Measurements from ENCODE around the gene MYO1C. TPM values are rescaled to one million over a fixed set of nuclear protein-coding genes. Genes with fewer than 3 reads are reported as not detected.
"Not testable (repeated sequence)": the region's sequence is repeated elsewhere in the genome, so short reads cannot be mapped to it uniquely, and the experiment has no call there.

Gene MYO1C
- total RNA-seq, 1 donor from 2014 or later, result 64.4 TPM

DNA sequence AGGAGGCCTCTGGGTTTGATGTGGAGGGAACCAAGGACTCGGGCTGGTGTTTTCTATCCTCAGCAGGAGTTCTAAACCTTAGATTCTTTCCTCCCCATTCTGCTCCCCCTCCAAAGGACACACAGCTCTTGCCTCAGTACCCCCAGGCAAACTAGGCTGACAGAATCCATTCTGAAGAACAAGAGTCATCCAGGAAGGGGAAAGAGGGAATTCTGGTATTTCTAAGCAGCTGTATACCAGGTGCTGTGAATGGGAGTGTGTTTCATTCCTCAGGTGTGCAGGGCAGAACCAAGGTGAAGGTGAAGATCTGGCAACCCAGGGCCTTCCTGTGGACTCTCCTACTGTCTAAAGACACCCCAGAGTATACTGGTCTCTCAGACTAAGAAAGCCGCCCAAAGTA is 19.9 kb upstream of the MYO1C start:
- Mint-ChIP-seq H3K27ac (no peak overlapping the region), H3K9me3 (ENCODE audit: low read depth) (no peaks in the 10 kb centered on the region), H3K36me3 (ENCODE audit: insufficient read depth) (peaks cover 1% of the 10 kb centered on the region), H3K4me1 (ENCODE audit: low read depth) (peaks cover 8% of the 10 kb centered on the region), H3K4me3 (ENCODE audit: low read depth) (no peak overlapping the region), H3K27me3 (no peaks in the 10 kb centered on the region)
- no peak for DNase-seq (ENCODE audit: low spot score, unreplicated experiment)
- TF ChIP-seq, protein P1, sequence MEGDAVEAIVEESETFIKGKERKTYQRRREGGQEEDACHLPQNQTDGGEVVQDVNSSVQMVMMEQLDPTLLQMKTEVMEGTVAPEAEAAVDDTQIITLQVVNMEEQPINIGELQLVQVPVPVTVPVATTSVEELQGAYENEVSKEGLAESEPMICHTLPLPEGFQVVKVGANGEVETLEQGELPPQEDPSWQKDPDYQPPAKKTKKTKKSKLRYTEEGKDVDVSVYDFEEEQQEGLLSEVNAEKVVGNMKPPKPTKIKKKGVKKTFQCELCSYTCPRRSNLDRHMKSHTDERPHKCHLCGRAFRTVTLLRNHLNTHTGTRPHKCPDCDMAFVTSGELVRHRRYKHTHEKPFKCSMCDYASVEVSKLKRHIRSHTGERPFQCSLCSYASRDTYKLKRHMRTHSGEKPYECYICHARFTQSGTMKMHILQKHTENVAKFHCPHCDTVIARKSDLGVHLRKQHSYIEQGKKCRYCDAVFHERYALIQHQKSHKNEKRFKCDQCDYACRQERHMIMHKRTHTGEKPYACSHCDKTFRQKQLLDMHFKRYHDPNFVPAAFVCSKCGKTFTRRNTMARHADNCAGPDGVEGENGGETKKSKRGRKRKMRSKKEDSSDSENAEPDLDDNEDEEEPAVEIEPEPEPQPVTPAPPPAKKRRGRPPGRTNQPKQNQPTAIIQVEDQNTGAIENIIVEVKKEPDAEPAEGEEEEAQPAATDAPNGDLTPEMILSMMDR (IDR thresholded peaks at IDR 0.05; ENCODE audit: unreplicated experiment), result no peak

DNA sequence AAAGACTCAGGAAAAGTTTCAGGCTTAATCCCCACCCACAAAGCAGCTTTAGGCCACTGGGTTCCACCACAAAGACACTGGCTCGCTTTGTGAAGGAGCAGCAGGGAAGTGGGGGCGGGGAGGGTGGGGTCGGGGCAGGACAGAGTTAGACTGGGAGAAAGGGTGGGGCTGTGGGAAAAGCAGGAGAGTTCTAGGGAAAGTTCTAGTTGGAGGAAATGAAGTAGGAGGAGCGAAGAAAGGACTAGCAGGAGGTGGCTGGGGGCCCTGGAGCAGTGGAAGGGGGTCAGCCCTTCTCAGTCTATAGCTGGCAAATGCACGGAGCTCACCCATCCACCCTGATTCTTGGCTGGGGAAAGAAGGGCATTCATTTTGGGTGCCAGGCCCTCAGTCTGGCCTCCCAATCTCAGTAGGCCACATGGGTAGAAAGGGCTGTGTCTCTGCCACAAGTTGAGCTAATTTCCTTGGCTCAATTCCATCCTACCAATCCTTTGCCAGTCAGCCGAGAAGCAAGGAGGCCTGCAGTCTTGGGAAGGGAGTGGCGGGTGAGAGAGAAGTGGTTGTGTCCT is 19.4 kb upstream of the MYO1C start:
- no peaks in the 10 kb centered on the region for H3K9me3 Mint-ChIP-seq (ENCODE audit: low read depth)
- peaks cover 3% of the 10 kb centered on the region for H3K36me3 Mint-ChIP-seq (ENCODE audit: insufficient read depth)
- no peaks in the 10 kb centered on the region for H3K27me3 Mint-ChIP-seq
- peaks cover 8% of the 10 kb centered on the region for H3K4me1 Mint-ChIP-seq (ENCODE audit: low read depth)
- no peak overlapping the region for H3K4me3 Mint-ChIP-seq (ENCODE audit: low read depth)
- no peak for DNase-seq (ENCODE audit: low spot score, unreplicated experiment)
- no peak overlapping the region for H3K27ac Mint-ChIP-seq
- TF ChIP-seq, protein P1 (IDR thresholded peaks at IDR 0.05; ENCODE audit: unreplicated experiment), result no peak

DNA sequence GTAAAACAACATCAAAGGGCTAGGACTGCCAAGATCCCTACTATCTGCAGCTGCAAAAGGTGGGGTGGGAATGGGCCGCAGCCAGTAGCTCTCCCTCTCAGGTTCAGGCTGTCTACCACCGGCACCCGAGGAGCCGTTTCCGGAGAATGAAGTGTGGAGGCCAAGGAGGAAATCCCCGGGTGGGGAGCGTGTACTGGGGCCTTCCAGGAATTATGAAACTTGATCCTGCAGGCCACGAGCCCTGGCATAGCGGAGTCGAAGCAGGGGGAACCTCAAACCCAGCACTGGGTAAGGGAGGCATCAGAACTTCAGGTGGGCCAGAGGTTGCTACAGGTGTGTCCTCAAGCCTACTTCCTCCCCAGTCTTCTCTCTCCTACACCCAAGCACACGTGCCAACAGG is 18.8 kb upstream of the MYO1C start:
- no peak for DNase-seq (ENCODE audit: low spot score, unreplicated experiment)
- H3K27ac Mint-ChIP-seq, result no peak overlapping the region
- TF ChIP-seq, protein P1 (IDR thresholded peaks at IDR 0.05; ENCODE audit: unreplicated experiment), result no peak
- H3K9me3 Mint-ChIP-seq (ENCODE audit: low read depth), result no peaks in the 10 kb centered on the region
- H3K36me3 Mint-ChIP-seq (ENCODE audit: insufficient read depth), result peaks cover 5% of the 10 kb centered on the region
- no peak overlapping the region for H3K4me3 Mint-ChIP-seq (ENCODE audit: low read depth)
- H3K4me1 Mint-ChIP-seq (ENCODE audit: low read depth), result peaks cover 8% of the 10 kb centered on the region
- no peaks in the 10 kb centered on the region for H3K27me3 Mint-ChIP-seq

DNA sequence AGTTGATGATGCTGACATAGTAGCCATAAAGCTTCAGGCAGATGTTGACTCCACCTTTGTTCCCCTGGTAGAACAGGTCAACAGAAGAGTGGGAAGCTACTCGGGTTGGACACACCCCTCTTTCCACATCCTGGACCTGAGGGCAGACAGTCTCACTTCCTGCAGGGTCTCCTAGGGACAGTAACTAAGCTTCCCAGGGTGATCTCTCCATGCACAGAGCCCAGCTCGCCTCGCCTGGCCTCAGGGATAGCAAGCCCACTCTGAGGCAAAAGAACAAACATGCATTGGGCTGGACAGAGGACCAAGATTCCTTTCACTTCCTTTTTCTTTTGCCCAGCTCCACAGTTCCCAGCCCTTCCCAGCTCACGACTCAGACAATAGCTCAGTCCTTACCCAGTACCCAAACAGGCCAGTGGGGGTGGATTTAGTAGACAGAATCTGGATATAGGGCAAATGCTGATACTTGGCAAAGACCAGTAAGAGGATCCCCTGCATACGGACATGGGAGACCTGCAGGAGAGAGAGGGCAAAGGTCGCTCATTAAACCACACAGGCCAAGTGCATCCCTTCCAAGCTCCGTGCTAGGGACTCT is 16.9 kb upstream of the MYO1C start:
- no peak overlapping the region for H3K27ac Mint-ChIP-seq
- H3K4me1 Mint-ChIP-seq (ENCODE audit: low read depth), result no peaks in the 10 kb centered on the region
- no peak for DNase-seq (ENCODE audit: low spot score, unreplicated experiment)
- H3K9me3 Mint-ChIP-seq (ENCODE audit: low read depth), result no peaks in the 10 kb centered on the region
- TF ChIP-seq, protein P1 (IDR thresholded peaks at IDR 0.05; ENCODE audit: unreplicated experiment), result no peak
- no peak overlapping the region for H3K4me3 Mint-ChIP-seq (ENCODE audit: low read depth)
- peaks cover 9% of the 10 kb centered on the region for H3K36me3 Mint-ChIP-seq (ENCODE audit: insufficient read depth)
- no peaks in the 10 kb centered on the region for H3K27me3 Mint-ChIP-seq

DNA sequence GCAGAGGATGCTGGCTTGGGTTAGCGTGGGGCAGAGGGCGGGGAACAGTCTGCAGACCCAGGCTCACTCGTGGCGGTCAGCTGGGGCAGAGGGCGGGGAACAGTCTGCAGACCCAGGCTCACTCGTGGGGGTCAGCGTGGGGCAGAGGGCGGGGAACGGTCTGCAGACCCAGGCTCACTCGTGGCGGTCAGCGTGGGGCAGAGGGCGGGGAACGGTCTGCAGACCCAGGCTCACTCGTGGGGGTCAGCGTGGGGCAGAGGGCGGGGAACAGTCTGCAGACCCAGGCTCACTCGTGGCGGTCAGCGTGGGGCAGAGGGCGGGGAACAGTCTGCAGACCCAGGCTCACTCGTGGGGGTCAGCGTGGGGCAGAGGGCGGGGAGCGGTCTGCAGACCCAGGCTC is 16.2 kb upstream of the MYO1C start:
- H3K9me3 Mint-ChIP-seq (ENCODE audit: low read depth); H3K27me3 Mint-ChIP-seq; H3K27ac Mint-ChIP-seq; H3K4me3 Mint-ChIP-seq (ENCODE audit: low read depth); DNase-seq (ENCODE audit: low spot score, unreplicated experiment); H3K36me3 Mint-ChIP-seq (ENCODE audit: insufficient read depth); H3K4me1 Mint-ChIP-seq (ENCODE audit: low read depth): not testable (repeated sequence)

DNA sequence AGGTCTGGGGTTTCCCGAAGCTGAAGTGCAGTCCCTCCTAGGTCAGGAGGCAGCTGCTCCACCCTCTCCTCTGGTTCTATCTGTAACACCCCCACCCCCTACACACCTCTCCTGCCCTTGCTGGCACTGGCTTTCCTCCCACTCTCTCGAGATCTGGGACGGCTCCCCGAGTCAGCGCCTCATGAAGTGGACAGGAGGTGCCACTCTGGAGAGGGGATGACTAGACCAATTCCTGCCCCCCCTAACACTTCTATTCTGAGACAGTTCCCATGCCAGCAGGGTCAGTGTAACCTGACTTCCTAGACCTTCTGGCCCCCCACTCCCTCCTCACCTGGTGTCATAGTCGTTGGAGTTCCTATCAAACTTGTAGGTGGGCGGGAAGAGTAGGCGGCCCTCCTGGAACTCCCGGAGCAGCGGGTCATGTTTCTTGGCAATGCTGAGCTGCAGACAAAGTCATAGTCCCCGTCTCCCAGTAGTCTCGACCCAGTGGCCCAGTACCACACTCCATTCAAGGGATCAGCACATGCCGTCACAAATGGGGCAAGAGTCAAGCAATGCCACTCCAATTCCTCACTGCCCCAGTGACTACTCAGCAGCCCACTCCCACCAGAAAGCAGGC is 14.3 kb upstream of the MYO1C start:
- no peak overlapping the region for H3K27ac Mint-ChIP-seq

More for the DNA sequence above, 14.3 kb upstream of the MYO1C start:
- TF ChIP-seq, protein P1 (IDR thresholded peaks at IDR 0.05; ENCODE audit: unreplicated experiment), result no peak
- Mint-ChIP-seq H3K9me3 (ENCODE audit: low read depth) (no peaks in the 10 kb centered on the region), H3K4me1 (ENCODE audit: low read depth) (no peaks in the 10 kb centered on the region), H3K4me3 (ENCODE audit: low read depth) (no peak overlapping the region), H3K36me3 (ENCODE audit: insufficient read depth) (peaks cover 8% of the 10 kb centered on the region), H3K27me3 (no peaks in the 10 kb centered on the region)
- no peak for DNase-seq (ENCODE audit: low spot score, unreplicated experiment)
